Measurements from ENCODE around the gene IL21R.

IL21R gene

DNA sequence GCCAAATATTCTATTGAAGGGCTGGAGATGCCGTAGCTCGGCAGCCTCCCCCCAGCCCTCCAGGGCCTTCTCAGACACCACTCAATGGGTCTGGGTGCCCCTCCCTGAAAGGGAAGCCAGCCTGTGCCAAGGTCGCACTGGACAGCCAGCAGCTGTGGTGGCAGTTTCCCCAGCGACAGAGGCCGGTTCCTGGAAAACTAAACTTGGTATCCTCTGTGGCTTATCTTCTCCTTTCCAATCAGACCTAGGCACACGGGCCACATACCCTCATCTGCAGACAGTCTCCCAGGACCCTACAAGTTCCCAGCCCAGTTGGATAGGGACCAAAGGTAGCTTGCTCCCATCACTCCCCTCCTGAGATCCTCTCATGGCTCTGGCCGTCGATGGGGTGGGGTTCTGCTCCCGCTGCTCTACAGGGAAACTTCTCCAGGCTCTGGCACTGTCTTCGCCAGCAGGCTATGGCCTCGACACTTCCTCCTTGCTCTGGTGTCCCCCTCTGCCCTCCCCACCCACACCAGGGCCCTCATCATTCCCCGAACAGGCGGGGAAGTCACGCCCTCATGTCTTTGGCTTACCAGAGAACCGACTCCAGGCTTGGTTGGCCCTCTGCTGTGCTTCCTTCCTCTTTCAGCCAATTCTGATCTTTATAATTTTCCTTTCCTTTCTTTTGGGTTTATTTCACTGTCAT, 18.3 kb upstream of the IL21R start:
- no peak for ATAC-seq

DNA sequence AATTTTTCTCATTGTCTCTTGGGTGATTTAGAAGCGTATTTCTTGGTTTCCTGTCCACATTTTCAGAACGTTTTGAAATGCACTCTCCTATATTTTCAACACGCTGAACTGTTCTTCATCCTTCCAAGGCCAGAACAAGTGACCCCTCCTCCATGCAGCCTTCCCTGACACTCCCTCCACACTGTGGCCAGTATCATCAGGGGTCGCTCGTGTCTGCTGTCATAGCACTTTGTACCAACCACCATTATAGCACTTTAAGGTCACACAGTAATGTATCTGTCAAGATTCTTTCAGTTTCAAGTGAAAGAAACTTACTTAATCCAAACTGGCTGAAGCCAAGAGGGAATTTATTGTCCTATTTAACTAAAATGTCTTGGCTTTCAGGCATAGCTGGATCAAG, 17.5 kb upstream of the IL21R start:
- TF ChIP-seq ZNF8 (CRISPR knock-in tag; IDR thresholded peaks at IDR 0.05) (no peak), ZNF565 (CRISPR knock-in tag; conservative IDR thresholded peaks at IDR 0.05; ENCODE audit: low read depth) (no peak), ESRRG (CRISPR knock-in tag; IDR thresholded peaks at IDR 0.05) (no peak), BACH2 (CRISPR knock-in tag; IDR thresholded peaks at IDR 0.05; ENCODE audit: borderline replicate concordance) (no peak), ZNF70 (CRISPR knock-in tag; IDR thresholded peaks at IDR 0.05) (no peak), RARB (CRISPR knock-in tag; IDR thresholded peaks at IDR 0.05) (no peak), TOX (CRISPR knock-in tag; IDR thresholded peaks at IDR 0.05; ENCODE audit: borderline replicate concordance) (no peak), OSR1 (CRISPR knock-in tag; IDR thresholded peaks at IDR 0.05) (no peak), PPARA (CRISPR knock-in tag; IDR thresholded peaks at IDR 0.05; ENCODE audit: borderline replicate concordance) (no peak), SNAI2 (CRISPR knock-in tag; IDR thresholded peaks at IDR 0.05) (no peak), ISL1 (CRISPR knock-in tag; IDR thresholded peaks at IDR 0.05) (no peak), ARNTL (CRISPR knock-in tag; IDR thresholded peaks at IDR 0.05; ENCODE audit: borderline replicate concordance, low read depth) (no peak), ZC3H10 (CRISPR knock-in tag; IDR thresholded peaks at IDR 0.05) (no peak), CSDC2 (CRISPR knock-in tag; IDR thresholded peaks at IDR 0.05) (no peak)
- TF ChIP-seq, protein P1, sequence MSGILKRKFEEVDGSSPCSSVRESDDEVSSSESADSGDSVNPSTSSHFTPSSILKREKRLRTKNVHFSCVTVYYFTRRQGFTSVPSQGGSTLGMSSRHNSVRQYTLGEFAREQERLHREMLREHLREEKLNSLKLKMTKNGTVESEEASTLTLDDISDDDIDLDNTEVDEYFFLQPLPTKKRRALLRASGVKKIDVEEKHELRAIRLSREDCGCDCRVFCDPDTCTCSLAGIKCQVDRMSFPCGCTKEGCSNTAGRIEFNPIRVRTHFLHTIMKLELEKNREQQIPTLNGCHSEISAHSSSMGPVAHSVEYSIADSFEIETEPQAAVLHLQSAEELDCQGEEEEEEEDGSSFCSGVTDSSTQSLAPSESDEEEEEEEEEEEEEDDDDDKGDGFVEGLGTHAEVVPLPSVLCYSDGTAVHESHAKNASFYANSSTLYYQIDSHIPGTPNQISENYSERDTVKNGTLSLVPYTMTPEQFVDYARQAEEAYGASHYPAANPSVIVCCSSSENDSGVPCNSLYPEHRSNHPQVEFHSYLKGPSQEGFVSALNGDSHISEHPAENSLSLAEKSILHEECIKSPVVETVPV (CRISPR knock-in tag; IDR thresholded peaks at IDR 0.05): no peak
- TF ChIP-seq, protein P2, sequence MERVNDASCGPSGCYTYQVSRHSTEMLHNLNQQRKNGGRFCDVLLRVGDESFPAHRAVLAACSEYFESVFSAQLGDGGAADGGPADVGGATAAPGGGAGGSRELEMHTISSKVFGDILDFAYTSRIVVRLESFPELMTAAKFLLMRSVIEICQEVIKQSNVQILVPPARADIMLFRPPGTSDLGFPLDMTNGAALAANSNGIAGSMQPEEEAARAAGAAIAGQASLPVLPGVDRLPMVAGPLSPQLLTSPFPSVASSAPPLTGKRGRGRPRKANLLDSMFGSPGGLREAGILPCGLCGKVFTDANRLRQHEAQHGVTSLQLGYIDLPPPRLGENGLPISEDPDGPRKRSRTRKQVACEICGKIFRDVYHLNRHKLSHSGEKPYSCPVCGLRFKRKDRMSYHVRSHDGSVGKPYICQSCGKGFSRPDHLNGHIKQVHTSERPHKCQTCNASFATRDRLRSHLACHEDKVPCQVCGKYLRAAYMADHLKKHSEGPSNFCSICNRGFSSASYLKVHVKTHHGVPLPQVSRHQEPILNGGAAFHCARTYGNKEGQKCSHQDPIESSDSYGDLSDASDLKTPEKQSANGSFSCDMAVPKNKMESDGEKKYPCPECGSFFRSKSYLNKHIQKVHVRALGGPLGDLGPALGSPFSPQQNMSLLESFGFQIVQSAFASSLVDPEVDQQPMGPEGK (CRISPR knock-in tag; IDR thresholded peaks at IDR 0.05; ENCODE audit: borderline replicate concordance): no peak
- no peak for ATAC-seq

More for the DNA sequence above, 18.3 kb upstream of the IL21R start:
- TF ChIP-seq ZFP3 (CRISPR knock-in tag; IDR thresholded peaks at IDR 0.05) (no peak), SNAI2 (CRISPR knock-in tag; IDR thresholded peaks at IDR 0.05) (no peak), ZNF8 (CRISPR knock-in tag; IDR thresholded peaks at IDR 0.05) (no peak), ZFP30 (CRISPR knock-in tag; IDR thresholded peaks at IDR 0.05) (no peak), ZNF70 (CRISPR knock-in tag; IDR thresholded peaks at IDR 0.05) (no peak), ZNF565 (CRISPR knock-in tag; conservative IDR thresholded peaks at IDR 0.05; ENCODE audit: low read depth) (no peak)
- TF ChIP-seq, protein P3, sequence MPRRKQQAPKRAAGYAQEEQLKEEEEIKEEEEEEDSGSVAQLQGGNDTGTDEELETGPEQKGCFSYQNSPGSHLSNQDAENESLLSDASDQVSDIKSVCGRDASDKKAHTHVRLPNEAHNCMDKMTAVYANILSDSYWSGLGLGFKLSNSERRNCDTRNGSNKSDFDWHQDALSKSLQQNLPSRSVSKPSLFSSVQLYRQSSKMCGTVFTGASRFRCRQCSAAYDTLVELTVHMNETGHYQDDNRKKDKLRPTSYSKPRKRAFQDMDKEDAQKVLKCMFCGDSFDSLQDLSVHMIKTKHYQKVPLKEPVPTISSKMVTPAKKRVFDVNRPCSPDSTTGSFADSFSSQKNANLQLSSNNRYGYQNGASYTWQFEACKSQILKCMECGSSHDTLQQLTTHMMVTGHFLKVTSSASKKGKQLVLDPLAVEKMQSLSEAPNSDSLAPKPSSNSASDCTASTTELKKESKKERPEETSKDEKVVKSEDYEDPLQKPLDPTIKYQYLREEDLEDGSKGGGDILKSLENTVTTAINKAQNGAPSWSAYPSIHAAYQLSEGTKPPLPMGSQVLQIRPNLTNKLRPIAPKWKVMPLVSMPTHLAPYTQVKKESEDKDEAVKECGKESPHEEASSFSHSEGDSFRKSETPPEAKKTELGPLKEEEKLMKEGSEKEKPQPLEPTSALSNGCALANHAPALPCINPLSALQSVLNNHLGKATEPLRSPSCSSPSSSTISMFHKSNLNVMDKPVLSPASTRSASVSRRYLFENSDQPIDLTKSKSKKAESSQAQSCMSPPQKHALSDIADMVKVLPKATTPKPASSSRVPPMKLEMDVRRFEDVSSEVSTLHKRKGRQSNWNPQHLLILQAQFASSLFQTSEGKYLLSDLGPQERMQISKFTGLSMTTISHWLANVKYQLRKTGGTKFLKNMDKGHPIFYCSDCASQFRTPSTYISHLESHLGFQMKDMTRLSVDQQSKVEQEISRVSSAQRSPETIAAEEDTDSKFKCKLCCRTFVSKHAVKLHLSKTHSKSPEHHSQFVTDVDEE (CRISPR knock-in tag; IDR thresholded peaks at IDR 0.05): no peak

DNA sequence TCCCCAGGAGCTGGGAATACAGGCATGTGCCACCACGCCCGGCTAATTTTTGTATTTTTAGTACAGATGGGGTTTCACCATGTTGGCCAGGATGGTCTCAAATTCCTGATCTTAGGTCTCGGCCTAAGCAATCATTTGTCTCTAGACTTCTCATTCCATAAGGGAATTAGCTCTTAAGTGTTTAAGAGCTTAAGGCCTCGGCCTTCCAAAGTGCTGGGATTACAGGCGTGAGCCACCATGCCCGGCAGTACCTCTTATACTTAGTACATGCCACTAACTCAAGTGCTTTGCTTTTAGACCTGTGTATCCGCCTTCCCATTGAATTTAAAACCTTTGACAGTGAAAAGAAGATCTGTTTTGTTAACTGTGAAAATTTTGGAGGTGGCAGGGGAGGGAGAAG, 16.6 kb upstream of the IL21R start:
- no peak for ATAC-seq
- no peak for TF ChIP-seq ARNTL (CRISPR knock-in tag; IDR thresholded peaks at IDR 0.05; ENCODE audit: borderline replicate concordance, low read depth)
- TF ChIP-seq, protein P4, sequence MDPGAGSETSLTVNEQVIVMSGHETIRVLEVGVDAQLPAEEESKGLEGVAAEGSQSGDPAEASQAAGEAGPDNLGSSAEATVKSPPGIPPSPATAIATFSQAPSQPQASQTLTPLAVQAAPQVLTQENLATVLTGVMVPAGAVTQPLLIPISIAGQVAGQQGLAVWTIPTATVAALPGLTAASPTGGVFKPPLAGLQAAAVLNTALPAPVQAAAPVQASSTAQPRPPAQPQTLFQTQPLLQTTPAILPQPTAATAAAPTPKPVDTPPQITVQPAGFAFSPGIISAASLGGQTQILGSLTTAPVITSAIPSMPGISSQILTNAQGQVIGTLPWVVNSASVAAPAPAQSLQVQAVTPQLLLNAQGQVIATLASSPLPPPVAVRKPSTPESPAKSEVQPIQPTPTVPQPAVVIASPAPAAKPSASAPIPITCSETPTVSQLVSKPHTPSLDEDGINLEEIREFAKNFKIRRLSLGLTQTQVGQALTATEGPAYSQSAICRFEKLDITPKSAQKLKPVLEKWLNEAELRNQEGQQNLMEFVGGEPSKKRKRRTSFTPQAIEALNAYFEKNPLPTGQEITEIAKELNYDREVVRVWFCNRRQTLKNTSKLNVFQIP (CRISPR knock-in tag; IDR thresholded peaks at IDR 0.05; ENCODE audit: borderline replicate concordance, low read depth): no peak
- TF ChIP-seq, protein P2 (CRISPR knock-in tag; IDR thresholded peaks at IDR 0.05; ENCODE audit: borderline replicate concordance): no peak
- TF ChIP-seq GLIS3 (CRISPR knock-in tag; IDR thresholded peaks at IDR 0.05): no peak
- TF ChIP-seq BACH2 (CRISPR knock-in tag; IDR thresholded peaks at IDR 0.05; ENCODE audit: borderline replicate concordance): no peak
- no peak for TF ChIP-seq ZFP3 (CRISPR knock-in tag; IDR thresholded peaks at IDR 0.05)
- no peak for TF ChIP-seq TCF4 (CRISPR knock-in tag; IDR thresholded peaks at IDR 0.05; ENCODE audit: borderline replicate concordance)
- no peak for TF ChIP-seq ZC3H10 (CRISPR knock-in tag; IDR thresholded peaks at IDR 0.05)
- TF ChIP-seq ZFP30 (CRISPR knock-in tag; IDR thresholded peaks at IDR 0.05): no peak
- TF ChIP-seq ZNF8 (CRISPR knock-in tag; IDR thresholded peaks at IDR 0.05): no peak
- TF ChIP-seq RARB (CRISPR knock-in tag; IDR thresholded peaks at IDR 0.05): no peak
- no peak for TF ChIP-seq ZNF70 (CRISPR knock-in tag; IDR thresholded peaks at IDR 0.05)
- no peak for TF ChIP-seq ISL1 (CRISPR knock-in tag; IDR thresholded peaks at IDR 0.05)
- TF ChIP-seq OSR1 (CRISPR knock-in tag; IDR thresholded peaks at IDR 0.05): no peak
